ENCODE measurements around the gene CHIT1.
"Not testable (repeated sequence)": the region's sequence is repeated elsewhere in the genome, so short reads cannot be mapped to it uniquely, and the experiment has no call there.

DNA sequence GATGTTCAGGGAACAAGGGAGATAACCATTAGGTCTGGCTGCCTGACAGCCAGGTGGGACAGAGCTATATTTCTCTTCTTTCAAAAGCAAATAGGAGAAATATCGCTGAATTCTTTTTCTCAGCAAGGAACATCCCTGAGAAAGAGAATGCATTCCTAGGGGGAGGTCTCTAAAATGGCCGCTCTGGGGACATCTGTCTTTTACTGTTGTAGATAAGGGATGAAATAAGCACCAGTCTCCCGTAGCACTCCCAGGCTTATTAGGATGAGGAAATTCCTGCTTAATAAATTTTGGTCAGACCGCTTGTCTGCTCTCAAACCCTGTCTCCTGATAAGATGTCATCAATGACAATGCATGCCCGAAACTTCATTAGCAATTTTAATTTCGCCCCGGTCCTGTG is 5.4 kb upstream of the CHIT1 start:
- not testable (repeated sequence) for TF ChIP-seq CTCF (IDR thresholded peaks at IDR 0.05 in 2 of 3, conservative IDR thresholded peaks at IDR 0.05 in 1 of 3; ENCODE audit: borderline replicate concordance in 1 of 3, insufficient read depth in 1 of 3, low read depth in 2 of 3, low read length in 2 of 3); REST (IDR thresholded peaks at IDR 0.05; ENCODE audit: low read depth); RAD21 (IDR thresholded peaks at IDR 0.05; ENCODE audit: low read depth); POLR2A (IDR thresholded peaks at IDR 0.05; ENCODE audit: borderline replicate concordance, extremely low read depth, insufficient read depth, insufficient read length); EZH2 (IDR thresholded peaks at IDR 0.05); MAX (IDR thresholded peaks at IDR 0.05); JUND (IDR thresholded peaks at IDR 0.05); POLR2AphosphoS5 (IDR thresholded peaks at IDR 0.05; ENCODE audit: low read depth, low read length); SP1 (IDR thresholded peaks at IDR 0.05; ENCODE audit: low read depth); YY1 (IDR thresholded peaks at IDR 0.05; ENCODE audit: extremely low read depth, insufficient replicate concordance, low read depth, low read length); EZH2phosphoT487 (IDR thresholded peaks at IDR 0.05; ENCODE audit: borderline replicate concordance); CEBPB (IDR thresholded peaks at IDR 0.05; ENCODE audit: low read depth); ZFX (IDR thresholded peaks at IDR 0.05)
- TF ChIP-seq, protein P1, sequence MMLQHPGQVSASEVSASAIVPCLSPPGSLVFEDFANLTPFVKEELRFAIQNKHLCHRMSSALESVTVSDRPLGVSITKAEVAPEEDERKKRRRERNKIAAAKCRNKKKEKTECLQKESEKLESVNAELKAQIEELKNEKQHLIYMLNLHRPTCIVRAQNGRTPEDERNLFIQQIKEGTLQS (IDR thresholded peaks at IDR 0.05): not testable (repeated sequence)

All from HCT116 (cell line).